IPS-18c (cell line): ENCODE measurements around the gene TBX10.
"Not testable (repeated sequence)": the region's sequence is repeated elsewhere in the genome, so short reads cannot be mapped to it uniquely, and the experiment has no call there.

ENCODE experiments used
- H3K4me3 ChIP-seq: 2 replicates; pipeline ENCODE4 v1.7.0; 2013; ENCODE audit warnings: low read depth, mild to moderate bottlenecking, low read length, moderate library complexity; ENCODE audit not compliant: insufficient read depth
- H3K9me3 ChIP-seq: one replicate; pipeline ENCODE4 v1.6.1; 2013; ENCODE audit warnings: mild to moderate bottlenecking, low read length, moderate library complexity; ENCODE audit not compliant: control insufficient read depth, insufficient read depth

Gene TBX10

DNA sequence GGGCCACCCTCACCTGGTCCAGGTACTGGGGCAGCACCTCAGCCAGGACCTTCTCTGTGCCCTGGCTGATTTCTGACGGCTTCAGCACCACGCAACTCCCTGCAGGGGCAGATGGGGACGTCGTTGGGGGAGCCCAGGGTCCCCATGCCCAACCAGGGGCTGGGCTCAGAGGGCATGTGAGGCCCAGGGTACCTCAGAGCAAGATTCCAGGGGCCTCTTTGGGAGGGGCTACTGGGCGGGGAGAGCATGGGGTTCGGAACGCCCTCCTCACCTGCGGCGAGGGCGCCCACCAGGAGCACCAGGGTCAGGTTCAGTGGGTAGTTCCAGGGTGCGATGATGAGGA lies 26.7 kb upstream of the TBX10 start:
- no peak overlapping the region for H3K4me3 ChIP-seq

GRCh38 chr11:67665541-67666302 lies 26.2 kb upstream of the TBX10 start:
- no peak overlapping the region for H3K4me3 ChIP-seq

More for the DNA sequence above, 26.7 kb upstream of the TBX10 start:
- H3K9me3 ChIP-seq, result no peaks in the 10 kb centered on the region

DNA sequence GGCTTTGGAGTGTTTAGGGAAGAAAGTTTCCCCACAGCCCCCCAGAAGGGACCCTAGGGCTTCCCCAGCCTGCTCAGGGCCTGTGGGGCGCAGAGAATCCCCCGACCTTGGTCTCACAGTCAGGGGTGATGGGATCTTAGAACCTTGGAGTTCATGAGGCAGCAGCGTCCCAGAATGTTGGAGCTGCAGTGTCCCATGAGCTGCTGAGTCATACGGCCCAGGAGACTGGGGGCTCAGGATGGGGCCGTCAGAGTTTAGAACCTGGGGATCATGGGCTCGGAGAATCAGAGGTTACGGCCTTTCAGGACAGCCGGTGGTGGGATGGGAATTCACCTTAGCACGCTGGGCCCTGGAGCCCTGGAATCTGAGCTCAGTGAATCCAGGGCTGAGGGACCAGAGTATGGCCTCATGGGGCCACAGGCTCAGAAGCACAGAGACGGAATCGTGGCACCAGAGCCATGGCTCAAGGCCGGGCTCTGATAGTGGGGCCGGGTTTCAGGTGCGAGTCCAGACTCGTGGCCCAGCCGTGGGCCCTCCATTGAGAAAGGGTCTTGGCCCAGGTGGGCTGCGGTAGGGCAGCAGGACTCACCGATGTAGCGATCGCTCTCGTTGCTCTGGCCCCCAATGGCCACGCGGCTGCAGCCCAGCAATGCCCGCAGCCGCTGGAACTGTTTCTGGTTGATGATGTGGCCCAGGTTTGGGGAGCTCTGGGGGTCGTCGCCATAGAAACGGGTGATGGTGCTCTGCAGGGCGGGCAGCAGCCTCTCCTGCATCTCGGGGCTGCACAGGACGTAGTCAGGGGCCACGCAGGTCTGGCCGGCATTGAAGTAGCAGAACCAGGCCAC lies 25.4 kb upstream of the TBX10 start:
- Histone ChIP-seq H3K9me3 (no peaks in the 10 kb centered on the region), H3K4me3 (no peak overlapping the region)

More at GRCh38 chr11:67665541-67666302, 26.2 kb upstream of the TBX10 start:
- H3K9me3 ChIP-seq, result no peaks in the 10 kb centered on the region

- Histone ChIP-seq H3K4me3 (no peak overlapping the region), H3K9me3 (no peaks in the 10 kb centered on the region)
Observed at GRCh38 chr11:67664213-67664585, 24.6 kb upstream of the TBX10 start.

DNA sequence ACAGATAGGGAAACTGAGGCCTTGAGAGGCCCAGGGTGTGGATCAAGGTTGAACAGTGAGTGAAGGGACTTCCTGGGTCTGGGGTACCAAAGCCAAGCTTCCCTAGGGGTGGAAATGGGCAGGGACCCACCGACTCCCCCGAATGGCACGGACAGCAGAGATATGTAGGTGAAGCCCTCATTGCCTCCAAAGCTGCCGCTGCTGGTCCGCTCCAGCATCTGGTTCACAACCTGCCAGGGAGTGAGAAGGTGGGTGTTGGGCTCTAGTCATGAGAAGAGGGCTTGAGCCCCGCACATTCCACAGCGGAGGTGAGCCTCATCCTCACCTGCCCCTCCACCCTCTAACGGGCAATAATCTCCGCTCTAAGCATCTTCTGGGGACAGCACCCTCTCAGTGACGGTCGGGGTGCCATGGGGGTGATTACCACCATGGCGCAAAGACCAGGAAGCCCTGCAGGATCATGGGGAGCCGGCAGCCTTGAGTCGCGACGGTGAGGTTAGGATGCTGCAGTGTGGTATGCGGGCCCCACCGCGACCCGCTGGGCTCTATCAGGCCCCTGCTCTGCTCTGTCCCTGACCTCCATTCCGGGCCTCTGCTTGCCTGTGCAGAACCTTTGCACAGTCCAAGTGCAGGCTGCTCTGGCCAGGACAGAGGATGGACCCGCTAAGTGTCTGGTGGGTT lies 24.1 kb upstream of the TBX10 start:
- no peak overlapping the region for H3K4me3 ChIP-seq
- H3K9me3 ChIP-seq, result no peaks in the 10 kb centered on the region

GRCh38 chr11:67662835-67663531 lies 23.4 kb upstream of the TBX10 start:
- H3K4me3 ChIP-seq, result no peak overlapping the region
- no peaks in the 10 kb centered on the region for H3K9me3 ChIP-seq

DNA sequence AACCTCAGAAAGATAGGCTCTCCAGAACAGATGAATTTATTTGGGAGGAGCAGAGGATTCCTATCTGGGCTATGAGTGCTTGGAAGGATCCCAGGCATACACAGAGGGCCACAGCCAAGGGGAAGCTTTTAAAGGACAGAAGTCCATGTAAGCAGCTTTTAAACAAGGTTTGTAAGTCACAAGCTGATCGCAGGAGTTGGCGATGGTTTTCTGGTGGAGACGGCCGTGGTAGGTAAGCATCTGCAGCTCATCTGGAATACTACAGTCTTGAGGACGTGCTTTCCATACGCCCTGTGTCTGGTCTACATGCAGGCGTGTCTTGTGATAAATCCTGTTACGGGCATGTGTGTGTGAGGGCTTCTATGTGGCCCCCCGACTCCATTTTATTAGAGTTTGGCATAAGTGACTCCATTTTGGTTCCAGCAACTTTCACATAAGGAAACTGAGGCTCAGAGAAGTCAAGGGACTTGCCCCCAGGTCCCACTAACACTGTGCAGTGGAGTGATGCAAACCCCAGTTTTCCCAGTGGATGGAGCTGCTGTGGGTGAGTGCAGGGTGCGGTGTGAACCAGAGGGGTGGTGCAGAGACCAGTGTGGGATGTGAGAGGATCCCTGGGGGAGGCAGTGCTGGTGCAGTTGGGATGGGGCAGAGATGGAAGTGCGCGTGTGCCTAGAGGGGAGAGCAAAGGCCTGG lies 22.7 kb upstream of the TBX10 start:
- no peak overlapping the region for H3K4me3 ChIP-seq

GRCh38 chr11:67660752-67661151 lies 21.2 kb upstream of the TBX10 start:
- H3K4me3 ChIP-seq, H3K9me3 ChIP-seq: not testable (repeated sequence)

More for the DNA sequence above, 22.7 kb upstream of the TBX10 start:
- no peaks in the 10 kb centered on the region for H3K9me3 ChIP-seq

DNA sequence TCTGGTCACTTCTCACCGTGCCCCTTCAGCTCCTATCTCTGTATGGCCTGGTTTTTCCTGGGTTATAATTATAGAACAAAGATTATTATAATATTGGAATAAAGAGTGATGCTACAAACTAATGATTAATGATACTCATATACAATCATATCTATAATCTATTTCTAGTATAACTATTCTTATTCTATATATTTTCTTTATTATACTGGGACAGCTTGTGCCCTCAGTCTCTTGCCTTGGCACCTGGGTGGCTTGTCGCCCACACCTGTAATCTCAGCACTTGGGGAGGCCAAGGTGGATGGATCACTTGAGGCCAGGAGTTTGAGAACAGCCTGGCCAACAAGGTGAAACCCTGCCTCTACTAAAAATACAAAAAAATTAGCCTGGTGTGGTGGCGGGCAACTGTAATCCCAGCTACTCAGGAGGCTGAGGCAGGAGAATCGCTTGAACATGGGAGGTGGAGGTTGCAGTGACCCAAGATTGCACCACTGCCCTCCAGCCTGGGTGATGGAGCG lies 20.1 kb upstream of the TBX10 start:
- H3K4me3 ChIP-seq, H3K9me3 ChIP-seq: not testable (repeated sequence)

GRCh38 chr11:67657300-67657699 lies 17.7 kb upstream of the TBX10 start:
- Histone ChIP-seq H3K9me3 (peaks cover 5% of the 10 kb centered on the region), H3K4me3 (no peak overlapping the region)

- Histone ChIP-seq H3K9me3 (peaks cover 5% of the 10 kb centered on the region), H3K4me3 (no peak overlapping the region)
Observed at GRCh38 chr11:67656278-67656922, 16.8 kb upstream of the TBX10 start.

- Histone ChIP-seq H3K4me3 (no peak overlapping the region), H3K9me3 (peaks cover 5% of the 10 kb centered on the region)
Observed at GRCh38 chr11:67654225-67654624, 14.7 kb upstream of the TBX10 start.

DNA sequence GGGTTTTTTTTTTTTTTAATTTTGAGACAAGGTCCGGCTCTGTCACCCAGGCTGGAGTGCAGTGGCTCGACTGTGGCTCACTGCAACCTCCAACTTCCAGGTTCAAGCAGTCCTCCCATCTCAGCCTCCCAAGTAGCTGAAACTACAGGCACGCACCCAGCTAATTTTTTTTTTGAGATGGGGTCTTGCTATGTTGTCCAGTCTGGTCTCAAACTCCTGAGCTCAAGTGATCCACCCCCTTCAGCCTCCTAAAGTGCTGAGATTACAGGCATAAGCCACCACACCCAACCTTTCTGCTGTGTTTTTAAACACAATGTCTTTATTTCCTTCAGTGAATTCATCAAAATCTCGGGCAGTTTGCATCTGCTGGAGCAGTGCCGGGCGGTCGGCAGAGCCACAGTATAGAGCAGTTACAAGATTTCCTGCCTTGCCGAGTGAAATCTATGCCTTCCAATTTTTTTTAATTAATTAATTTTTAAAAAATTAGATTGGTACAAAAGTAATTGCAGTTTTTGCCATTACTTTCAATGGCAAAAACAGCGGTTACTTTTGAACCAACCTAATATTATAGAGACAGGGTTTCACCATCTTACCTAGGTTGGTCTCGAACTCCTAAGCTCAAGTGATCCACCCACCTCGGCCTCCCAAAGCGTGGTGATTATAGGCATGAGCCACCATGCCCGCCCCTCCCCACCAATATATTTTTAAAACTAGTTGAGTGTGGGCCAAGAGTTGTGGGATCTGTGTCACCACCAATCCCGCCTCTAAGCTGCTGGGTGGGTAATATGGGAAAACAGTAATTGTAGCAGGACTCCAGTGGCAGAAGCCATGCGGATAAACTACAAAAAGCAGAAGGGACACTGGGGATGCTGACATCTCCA lies 13.6 kb upstream of the TBX10 start:
- H3K4me3 ChIP-seq, result no peak overlapping the region
- peaks cover 5% of the 10 kb centered on the region for H3K9me3 ChIP-seq

DNA sequence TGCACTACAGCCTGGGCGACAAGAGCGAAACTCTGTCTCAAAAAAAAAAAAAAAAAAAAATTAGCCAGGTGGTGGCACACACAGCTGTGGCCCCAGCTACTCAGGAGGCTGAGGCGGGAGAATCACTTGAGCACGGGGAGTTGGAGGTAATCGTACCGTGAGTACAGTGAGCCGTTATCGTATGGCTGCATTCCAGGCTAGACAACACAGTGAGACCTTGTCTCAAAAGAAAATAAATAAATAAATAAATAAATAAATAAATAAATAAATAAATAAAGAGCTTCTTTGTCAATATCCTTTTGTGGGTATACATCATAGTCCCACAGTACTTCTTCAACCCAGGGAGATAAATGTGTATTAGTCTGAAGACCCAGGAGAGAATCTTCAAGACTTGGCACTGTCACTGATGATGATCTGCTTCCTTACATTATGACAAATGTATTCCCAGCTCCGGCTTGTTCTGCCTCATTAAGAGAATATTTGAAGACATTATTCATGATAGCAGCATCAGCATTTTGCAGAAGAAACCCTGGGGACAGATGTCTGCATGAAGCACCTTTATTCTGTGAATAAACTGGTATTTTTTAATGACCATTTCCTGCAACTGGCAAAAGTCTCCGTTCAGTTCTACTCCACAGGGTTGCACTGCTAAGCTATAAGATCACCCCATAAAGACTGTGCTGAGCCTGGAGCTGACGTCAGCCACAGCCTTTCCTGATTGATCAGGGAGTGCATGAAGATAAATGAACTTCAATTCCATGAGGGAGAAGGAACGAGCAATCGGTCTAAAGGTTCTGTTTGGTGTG lies 12.6 kb upstream of the TBX10 start:
- Histone ChIP-seq H3K4me3 (no peak overlapping the region), H3K9me3 (peaks cover 5% of the 10 kb centered on the region)
